SIG-M5 (cell line): ENCODE measurements around the gene SLC35F4.

Source experiments
- DNase-seq: peaks from one replicate; lab custom pipeline; 2025; lab: John Stamatoyannopoulos, UW

SLC35F4 gene

GRCh38 chr14:57848353-57848752 lies 17.5 kb downstream of the SLC35F4 start:
- DNase-seq = no peak

- DNase-seq = no peak
Observed at GRCh38 chr14:57847706-57848105, 18.2 kb downstream of the SLC35F4 start.

- no peak for DNase-seq
Observed at GRCh38 chr14:57847096-57847495, 18.8 kb downstream of the SLC35F4 start.

GRCh38 chr14:57846596-57846995 lies 19.3 kb downstream of the SLC35F4 start:
- no peak for DNase-seq

- DNase-seq = no peak
Observed at GRCh38 chr14:57845802-57846531, 19.9 kb downstream of the SLC35F4 start.

GRCh38 chr14:57845316-57845715 lies 20.6 kb downstream of the SLC35F4 start:
- no peak for DNase-seq

GRCh38 chr14:57837267-57837666 lies 28.6 kb downstream of the SLC35F4 start:
- no peak for DNase-seq

- no peak for DNase-seq
Observed at GRCh38 chr14:57835766-57836165, 30.1 kb downstream of the SLC35F4 start.

- no peak for DNase-seq
Observed at GRCh38 chr14:57834961-57835360, 30.9 kb downstream of the SLC35F4 start.

- DNase-seq = no peak
Observed at GRCh38 chr14:57834001-57834598, 31.8 kb downstream of the SLC35F4 start.

GRCh38 chr14:57833323-57833722 lies 32.6 kb downstream of the SLC35F4 start:
- no peak for DNase-seq

GRCh38 chr14:57831981-57832380 lies 33.9 kb downstream of the SLC35F4 start:
- no peak for DNase-seq

- DNase-seq = no peak
Observed at GRCh38 chr14:57828713-57829112, 37.2 kb downstream of the SLC35F4 start.

GRCh38 chr14:57823015-57823660 lies 42.8 kb downstream of the SLC35F4 start:
- no peak for DNase-seq

GRCh38 chr14:57822081-57822480 lies 43.8 kb downstream of the SLC35F4 start:
- DNase-seq = no peak

- DNase-seq = no peak
Observed at GRCh38 chr14:57820581-57820980, 45.3 kb downstream of the SLC35F4 start.

- no peak for DNase-seq
Observed at GRCh38 chr14:57818511-57818910, 47.4 kb downstream of the SLC35F4 start.

GRCh38 chr14:57816568-57817284 lies 49.2 kb downstream of the SLC35F4 start:
- no peak for DNase-seq

- DNase-seq = no peak
Observed at GRCh38 chr14:57814726-57815125, 51.2 kb downstream of the SLC35F4 start.

- no peak for DNase-seq
Observed at GRCh38 chr14:57812741-57813140, 53.2 kb downstream of the SLC35F4 start.

GRCh38 chr14:57811998-57812546 lies 53.8 kb downstream of the SLC35F4 start:
- DNase-seq = no peak

GRCh38 chr14:57809808-57810207 lies 56.1 kb downstream of the SLC35F4 start:
- DNase-seq = no peak
